Heart right ventricle (tissue), 16 donors: ENCODE data around the gene DNAJB6. TPM values are rescaled to one million over a fixed set of nuclear protein-coding genes. Genes with fewer than 3 reads are reported as not detected.

ENCODE experiments used
- ATAC-seq, 8 donors: fragments of 200-7000 bp; cut with Tn5 transposase; one replicate each; pipeline ENCODE4 v1.9.1; 2020; ENCODE audit warnings: mild to moderate bottlenecking in 8 of 8, moderate library complexity in 8 of 8, moderate number of reproducible peaks in 1 of 8
- DNase-seq, 2 donors: peaks; one replicate each; pipeline ENCODE4 v3.0.0-alpha.2; 2020
- H3K27ac ChIP-seq, 10 donors: fragments of 200-600 bp; sonication (generic) in 2 of 10; one replicate each; pipeline versions ENCODE4 v1.5.0 to v1.8.0; 2020 to 2022; ENCODE audit warnings: mild to moderate bottlenecking in 3 of 10
- H3K27me3 ChIP-seq, 7 donors: fragments of 200-600 bp; one replicate each; pipeline ENCODE4 v1.8.0; 2021 to 2022; ENCODE audit warnings: mild to moderate bottlenecking in 2 of 7
- H3K36me3 ChIP-seq, 9 donors: fragments of 200-600 bp; sonication (generic) in 1 of 9; one replicate each; pipeline versions ENCODE4 v1.5.0 to v1.8.0; 2020 to 2022; ENCODE audit warnings: mild to moderate bottlenecking in 2 of 9
- H3K4me1 ChIP-seq, 9 donors: fragments of 200-600 bp; sonication (generic) in 1 of 9; one replicate each; pipeline versions ENCODE4 v1.5.0 to v1.8.0; 2020 to 2022; ENCODE audit warnings: mild to moderate bottlenecking in 4 of 9
- H3K4me3 ChIP-seq, 10 donors: fragments of 200-600 bp; sonication (generic) in 2 of 10; one replicate each; pipeline versions ENCODE4 v1.5.0 to v1.8.0; 2020 to 2022; ENCODE audit warnings: mild to moderate bottlenecking in 7 of 10, moderate library complexity in 2 of 10
- H3K9me3 ChIP-seq, 11 donors: fragments of 200-600 bp in 10 of 11; sonication (generic) in 2 of 11; one replicate each; pipeline versions ENCODE4 v1.5.0 to v1.8.0; 2013 to 2022; ENCODE audit warnings: mild to moderate bottlenecking in 2 of 11, control low read depth in 1 of 11, moderate library complexity in 1 of 11
- CTCF ChIP-seq, 9 donors: fragments of 200-600 bp; sonication (generic) in 2 of 9; IDR thresholded peaks; one replicate each; pipeline versions ENCODE4 v1.5.0 to v1.8.0; 2021 to 2022; ENCODE audit warnings: antibody characterized with exemption in 9 of 9, mild to moderate bottlenecking in 5 of 9, moderate library complexity in 1 of 9
- WGBS, 2 donors: extraction: QIAGEN DNeasy Blood & Tissue Kit; methylation state at CpG; one replicate each; pipeline ENCODE4 v1.1.7; 2013; ENCODE audit warnings: inconsistent platforms in 1 of 2; 5-methylcytosine and 5-hydroxymethylcytosine counted together
- intact Hi-C, 10 donors: fragments of 100-400 bp; cut with DNase I; formaldehyde crosslinking; loops; one replicate each; pipeline versions ENCODE4 v1.11.1 to v1.14.2; 2022
- polyA plus RNA-seq, 2 donors: library from polyadenylated mRNA; stranded (reverse); fragments of 200-250 nt; gene quantifications; one replicate each; pipeline ENCODE4 v1.2.3, GENCODE V29; 2013
- total RNA-seq, 10 donors: library from RNA; stranded (reverse); fragmentation: NEBNext Ultra II Directional in 3 of 10; extraction: Animal tissue kit (Norgen Biotek cat#: 25700) in 3 of 10; gene quantifications; one replicate each; pipeline versions ENCODE4 v1.2.1 to v1.2.4, GENCODE V29; 2021 to 2023
- donor health status: Arrhythmogenic right ventricular cardiomyopathy.
- donor health status: ischemic (EF 13 %, LVEDD 7.1; RV severe dilation, severe dysfunction).
- donor health status: healthy with polysubstance abuse.
- donor health status: DM: no; HTN: yes; CAD: no.
- donor health status: DM: no; HTN: no; CAD: no.
- donor health status: ischemic (EF 25% LVEDD 6.9; RV normal size, moderate dysfunction).
- donor health status: ischemic (EF 25% LVEDD 5.7; RV mildly dilated, moderate dysfunction).
- donor health status: healthy.
- donor health status: DM: yes; HTN: yes; CAD: no.
- donor health status: Ischemic cardiomyopathy.
- donor health status: ischemic (EF 35%, LVEDD 5.7; RV mildly dilated, moderate dysfunction).
- donor health status: nonischemic (EF 11% LVEDD 7.7; RV severe dilation, severe dysfunction).
- donor health status: DM: yes; HTN: yes; CAD: no.
- donor health status: PGD.
- donor health status: ischemic (EF 29% LVEDD 5.4; RV normal size, mild dysfunction).
- donor health status: nonischemic (EF 23%, LVEDD 6.1; RV moderate dilation, normal function).

The DNAJB6 gene
- total and polyA plus RNA-seq, 12 donors, result 114 to 200 (median 183) TPM

GRCh38 chr7:157292770-157293412 is 43.9 kb upstream of the DNAJB6 start:
- DNase-seq (no peak), ATAC-seq (peak in 2 of 8 donors; percentile 9 to 39)
- Histone ChIP-seq H3K27ac (no peak overlapping the region), H3K9me3 (no peaks in the 10 kb centered on the region), H3K4me3 (no peak overlapping the region), H3K4me1 (no peaks in the 10 kb centered on the region), H3K27me3 (peaks cover 0 to 22% (median 0%) of the 10 kb centered on the region in 7 donors), H3K36me3 (no peaks in the 10 kb centered on the region)
- TF ChIP-seq CTCF (IDR thresholded peaks at IDR 0.05), result no peak
- intact Hi-C loops, result no loop called here
- WGBS, 2 donors, result 66 to 67% methylated on average over 32 of the region's 32 CpGs

- no peak for DNase-seq
- H3K27me3 ChIP-seq, result peaks cover 0 to 22% (median 0%) of the 10 kb centered on the region in 7 donors
- H3K4me1 ChIP-seq, result no peaks in the 10 kb centered on the region
- no peak for TF ChIP-seq CTCF (IDR thresholded peaks at IDR 0.05)
- H3K4me3 ChIP-seq, result no peak overlapping the region
- intact Hi-C loops, result no loop called here
- no peak overlapping the region for H3K27ac ChIP-seq
- no peaks in the 10 kb centered on the region for H3K36me3 ChIP-seq
- no peaks in the 10 kb centered on the region for H3K9me3 ChIP-seq
- 84 to 88% methylated on average over 13 of the region's 13 CpGs for WGBS, 2 donors
- ATAC-seq, result no peak
Observed at GRCh38 chr7:157293413-157293788, 43.4 kb upstream of the DNAJB6 start.

GRCh38 chr7:157294773-157295172 is 42.0 kb upstream of the DNAJB6 start:
- H3K9me3 ChIP-seq, result no peaks in the 10 kb centered on the region
- no peak overlapping the region for H3K27ac ChIP-seq
- H3K4me1 ChIP-seq, result peaks cover 0 to 1% (median 0%) of the 10 kb centered on the region in 9 donors
- DNase-seq (no peak), ATAC-seq (no peak)
- intact Hi-C loops, result no loop called here
- H3K36me3 ChIP-seq, result no peaks in the 10 kb centered on the region
- H3K4me3 ChIP-seq, result no peak overlapping the region
- no peak for TF ChIP-seq CTCF (IDR thresholded peaks at IDR 0.05)
- peaks cover 0 to 11% (median 0%) of the 10 kb centered on the region in 7 donors for H3K27me3 ChIP-seq
- 90% methylated on average over 12 of the region's 12 CpGs for WGBS, 2 donors

- Histone ChIP-seq H3K27ac (no peak overlapping the region), H3K9me3 (no peaks in the 10 kb centered on the region), H3K4me1 (peaks cover 0 to 6% (median 0%) of the 10 kb centered on the region in 9 donors), H3K4me3 (no peak overlapping the region), H3K27me3 (peaks cover 0 to 6% (median 0%) of the 10 kb centered on the region in 7 donors), H3K36me3 (no peaks in the 10 kb centered on the region)
- 84 to 90% methylated on average over 12 of the region's 12 CpGs for WGBS, 2 donors
- intact Hi-C loops, result no loop called here
- no peak for ATAC-seq
- DNase-seq, result no peak
- TF ChIP-seq CTCF (IDR thresholded peaks at IDR 0.05), result no peak
Observed at GRCh38 chr7:157295338-157295737, 41.5 kb upstream of the DNAJB6 start.
